HEK293 (cell line): ENCODE results near the gene KCNJ14.

Experiments
- CTCF ChIA-PET: fragments of 350-600 bp; formaldehyde crosslinking; extraction: SDS; loops from one replicate; lab custom pipeline; 2021; ENCODE audit warnings: antibody characterized with exemption; lab: Yijun Ruan, JAX
- POLR2A ChIA-PET: fragments of 300-600 bp; formaldehyde crosslinking; extraction: SDS; loops from one replicate; lab custom pipeline; 2020; ENCODE audit warnings: antibody characterized with exemption, inconsistent platforms; lab: Yijun Ruan, JAX
- H3K27ac ChIP-seq: fragments of 200-500 bp; sonication (Bioruptor generic); 2 replicates; pipeline ENCODE4 v1.5.1; 2014; ENCODE audit warnings: low read depth, low read length, control low read depth, inconsistent platforms; ENCODE audit errors: extremely low read depth
- H3K36me3 ChIP-seq, 2 experiments: fragments of 200-500 bp in 1 of 2; sonication (Bioruptor generic) in 1 of 2; 1 replicate in 1 of 2; 2 replicates in 1 of 2; pipeline ENCODE4 v1.5.1; 2014 to 2017; ENCODE audit warnings: inconsistent platforms in 2 of 2, low read length in 2 of 2; ENCODE audit not compliant: control insufficient read depth in 2 of 2, insufficient read depth in 1 of 2
- H3K4me1 ChIP-seq: fragments of 200-500 bp; sonication (Bioruptor generic); 2 replicates; pipeline ENCODE4 v1.5.1; 2014; ENCODE audit warnings: mild to moderate bottlenecking, low read length, inconsistent platforms; ENCODE audit not compliant: control insufficient read depth, insufficient read depth
- H3K4me3 ChIP-seq: 2 replicates; pipeline ENCODE4 v1.5.1; 2011; ENCODE audit warnings: low read depth, mild to moderate bottlenecking, control low read depth, low read length, moderate library complexity
- H3K9me3 ChIP-seq: fragments of 200-500 bp; sonication (Bioruptor generic); 2 replicates; pipeline ENCODE4 v1.5.1; 2014; ENCODE audit warnings: low read depth, low read length, inconsistent platforms; ENCODE audit not compliant: control insufficient read depth, insufficient read depth
- BCL11B ChIP-seq: fragments of 450-650 bp; formaldehyde crosslinking; IDR thresholded peaks from 2 replicates; pipeline ENCODE4 v1.5.1; 2016; ENCODE audit warnings: low read depth, missing biosample characterization, missing genetic modification characterization
- GLI4 ChIP-seq: fragments of 450-650 bp; formaldehyde crosslinking; IDR thresholded peaks from 2 replicates; pipeline ENCODE4 v1.5.1; 2016; ENCODE audit warnings: missing biosample characterization, missing genetic modification characterization
- GLIS1 ChIP-seq: fragments of 450-650 bp; formaldehyde crosslinking; IDR thresholded peaks from 2 replicates; pipeline ENCODE4 v1.5.1; 2016; ENCODE audit warnings: missing biosample characterization, missing genetic modification characterization
- HOXA7 ChIP-seq: sonication (generic); formaldehyde crosslinking; IDR thresholded peaks from 2 replicates; pipeline ENCODE4 v1.8.1; 2022; ENCODE audit warnings: missing genetic modification reagents, borderline replicate concordance
- IKZF3 ChIP-seq: fragments of 450-650 bp; IDR thresholded peaks from 2 replicates; pipeline ENCODE4 v1.5.0; 2018; ENCODE audit warnings: missing biosample characterization, mild to moderate bottlenecking, missing genetic modification characterization, moderate library complexity
- KLF1 ChIP-seq: fragments of 450-650 bp; formaldehyde crosslinking; IDR thresholded peaks from 2 replicates; pipeline ENCODE4 v1.5.1; 2016; ENCODE audit warnings: missing biosample characterization, missing genetic modification characterization
- PATZ1 ChIP-seq: fragments of 450-650 bp; formaldehyde crosslinking; IDR thresholded peaks from 2 replicates; pipeline ENCODE4 v1.5.1; 2016; ENCODE audit warnings: missing biosample characterization, missing genetic modification characterization
- PRDM1 ChIP-seq: fragments of 450-650 bp; formaldehyde crosslinking; IDR thresholded peaks from 2 replicates; pipeline ENCODE4; 2016; ENCODE audit warnings: missing biosample characterization, missing genetic modification characterization
- SP7 ChIP-seq: fragments of 450-650 bp; formaldehyde crosslinking; IDR thresholded peaks from 2 replicates; pipeline ENCODE4 v1.5.1; 2016; ENCODE audit warnings: missing biosample characterization, missing genetic modification characterization
- ZBTB17 ChIP-seq: fragments of 450-650 bp; formaldehyde crosslinking; IDR thresholded peaks from 2 replicates; pipeline ENCODE4 v1.5.1; 2016; ENCODE audit warnings: missing biosample characterization, missing genetic modification characterization
- ZFHX2 ChIP-seq: fragments of 450-650 bp; formaldehyde crosslinking; conservative IDR thresholded peaks from 2 replicates; pipeline ENCODE4 v1.5.1; 2016; ENCODE audit warnings: missing biosample characterization, missing genetic modification characterization
- ZNF138 ChIP-seq: fragments of 450-650 bp; formaldehyde crosslinking; IDR thresholded peaks from 2 replicates; pipeline ENCODE4 v1.5.1; 2016; ENCODE audit warnings: missing biosample characterization, missing genetic modification characterization, borderline replicate concordance
- ZNF157 ChIP-seq: fragments of 450-650 bp; formaldehyde crosslinking; IDR thresholded peaks from 2 replicates; pipeline ENCODE4 v1.5.1; 2016; ENCODE audit warnings: missing biosample characterization, missing genetic modification characterization
- ZNF335 ChIP-seq: fragments of 450-650 bp; formaldehyde crosslinking; conservative IDR thresholded peaks from 2 replicates; pipeline ENCODE4 v1.5.1; 2016; ENCODE audit warnings: missing biosample characterization, missing genetic modification characterization
- ZNF433 ChIP-seq: fragments of 450-650 bp; formaldehyde crosslinking; IDR thresholded peaks from 2 replicates; pipeline ENCODE4 v1.5.1; 2016; ENCODE audit warnings: missing biosample characterization, missing genetic modification characterization, low read depth
- ZNF596 ChIP-seq: fragments of 450-650 bp; IDR thresholded peaks from 2 replicates; pipeline ENCODE4 v1.5.0; 2018; ENCODE audit warnings: missing biosample characterization, mild to moderate bottlenecking, missing genetic modification characterization, moderate library complexity
- ZNF600 ChIP-seq: fragments of 450-650 bp; formaldehyde crosslinking; IDR thresholded peaks from 2 replicates; pipeline ENCODE4 v1.5.1; 2016; ENCODE audit warnings: missing biosample characterization, missing genetic modification characterization
- ZNF707 ChIP-seq: fragments of 450-650 bp; formaldehyde crosslinking; IDR thresholded peaks from 2 replicates; pipeline ENCODE4 v1.5.1; 2016; ENCODE audit warnings: missing biosample characterization, missing genetic modification characterization
- TF ChIP-seq, protein P1 (sequence below): fragments of 450-650 bp; formaldehyde crosslinking; IDR thresholded peaks from 2 replicates; pipeline ENCODE4 v1.5.1; 2017; ENCODE audit warnings: missing biosample characterization, missing genetic modification characterization
- TF ChIP-seq, protein P2 (sequence below): fragments of 450-650 bp; formaldehyde crosslinking; IDR thresholded peaks from 2 replicates; pipeline ENCODE4 v1.5.1; 2016; ENCODE audit warnings: missing biosample characterization, missing genetic modification characterization
- TF ChIP-seq, protein P3 (sequence below): fragments of 450-650 bp; formaldehyde crosslinking; IDR thresholded peaks from 2 replicates; pipeline ENCODE4 v1.5.1; 2016; ENCODE audit warnings: missing biosample characterization, missing genetic modification characterization

KCNJ14 gene

GRCh38 chr19:48421548-48421947 is 33.8 kb upstream of the KCNJ14 start:
- CTCF ChIA-PET, result no interaction called here

GRCh38 chr19:48424694-48425219 is 30.6 kb upstream of the KCNJ14 start:
- no peak overlapping the region; the same call in 1 of the 2 replicates for H3K4me3 ChIP-seq
- H3K36me3 ChIP-seq, result no peaks in the 10 kb centered on the region
- H3K4me1 ChIP-seq, result peaks cover 4% of the 10 kb centered on the region; the same call in 1 of the 2 replicates
- CTCF ChIA-PET, result no interaction called here
- TF ChIP-seq ZNF335 (tag by site-specific recombination) (peak; percentile 84), ZNF707 (tag by site-specific recombination) (no peak), ZBTB17 (peak; percentile 70), SP7 (tag by site-specific recombination) (0 out of 2 replicates have a peak, but pooled peaks have one; percentile 18), ZNF596 (tag by site-specific recombination) (no peak), ZFHX2 (tag by site-specific recombination) (peak; percentile 10; the same call in 1 of the 2 replicates), GLI4 (tag by site-specific recombination) (no peak), PRDM1 (tag by site-specific recombination) (peak; percentile 77), ZNF600 (tag by site-specific recombination) (0 out of 2 replicates have a peak, but pooled peaks have one; percentile 18), ZNF157 (no peak), PATZ1 (tag by site-specific recombination) (0 out of 2 replicates have a peak, but pooled peaks have one; percentile 51), GLIS1 (peak; percentile 22; the same call in 1 of the 2 replicates), BCL11B (tag by site-specific recombination) (no peak), IKZF3 (tag by site-specific recombination) (peak; percentile 47; the same call in 1 of the 2 replicates)
- TF ChIP-seq, protein P1, sequence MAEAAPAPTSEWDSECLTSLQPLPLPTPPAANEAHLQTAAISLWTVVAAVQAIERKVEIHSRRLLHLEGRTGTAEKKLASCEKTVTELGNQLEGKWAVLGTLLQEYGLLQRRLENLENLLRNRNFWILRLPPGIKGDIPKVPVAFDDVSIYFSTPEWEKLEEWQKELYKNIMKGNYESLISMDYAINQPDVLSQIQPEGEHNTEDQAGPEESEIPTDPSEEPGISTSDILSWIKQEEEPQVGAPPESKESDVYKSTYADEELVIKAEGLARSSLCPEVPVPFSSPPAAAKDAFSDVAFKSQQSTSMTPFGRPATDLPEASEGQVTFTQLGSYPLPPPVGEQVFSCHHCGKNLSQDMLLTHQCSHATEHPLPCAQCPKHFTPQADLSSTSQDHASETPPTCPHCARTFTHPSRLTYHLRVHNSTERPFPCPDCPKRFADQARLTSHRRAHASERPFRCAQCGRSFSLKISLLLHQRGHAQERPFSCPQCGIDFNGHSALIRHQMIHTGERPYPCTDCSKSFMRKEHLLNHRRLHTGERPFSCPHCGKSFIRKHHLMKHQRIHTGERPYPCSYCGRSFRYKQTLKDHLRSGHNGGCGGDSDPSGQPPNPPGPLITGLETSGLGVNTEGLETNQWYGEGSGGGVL (tag by site-specific recombination), result peak; percentile 60
- TF ChIP-seq, protein P2, sequence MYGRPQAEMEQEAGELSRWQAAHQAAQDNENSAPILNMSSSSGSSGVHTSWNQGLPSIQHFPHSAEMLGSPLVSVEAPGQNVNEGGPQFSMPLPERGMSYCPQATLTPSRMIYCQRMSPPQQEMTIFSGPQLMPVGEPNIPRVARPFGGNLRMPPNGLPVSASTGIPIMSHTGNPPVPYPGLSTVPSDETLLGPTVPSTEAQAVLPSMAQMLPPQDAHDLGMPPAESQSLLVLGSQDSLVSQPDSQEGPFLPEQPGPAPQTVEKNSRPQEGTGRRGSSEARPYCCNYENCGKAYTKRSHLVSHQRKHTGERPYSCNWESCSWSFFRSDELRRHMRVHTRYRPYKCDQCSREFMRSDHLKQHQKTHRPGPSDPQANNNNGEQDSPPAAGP (tag by site-specific recombination), result no peak
- TF ChIP-seq, protein P3, sequence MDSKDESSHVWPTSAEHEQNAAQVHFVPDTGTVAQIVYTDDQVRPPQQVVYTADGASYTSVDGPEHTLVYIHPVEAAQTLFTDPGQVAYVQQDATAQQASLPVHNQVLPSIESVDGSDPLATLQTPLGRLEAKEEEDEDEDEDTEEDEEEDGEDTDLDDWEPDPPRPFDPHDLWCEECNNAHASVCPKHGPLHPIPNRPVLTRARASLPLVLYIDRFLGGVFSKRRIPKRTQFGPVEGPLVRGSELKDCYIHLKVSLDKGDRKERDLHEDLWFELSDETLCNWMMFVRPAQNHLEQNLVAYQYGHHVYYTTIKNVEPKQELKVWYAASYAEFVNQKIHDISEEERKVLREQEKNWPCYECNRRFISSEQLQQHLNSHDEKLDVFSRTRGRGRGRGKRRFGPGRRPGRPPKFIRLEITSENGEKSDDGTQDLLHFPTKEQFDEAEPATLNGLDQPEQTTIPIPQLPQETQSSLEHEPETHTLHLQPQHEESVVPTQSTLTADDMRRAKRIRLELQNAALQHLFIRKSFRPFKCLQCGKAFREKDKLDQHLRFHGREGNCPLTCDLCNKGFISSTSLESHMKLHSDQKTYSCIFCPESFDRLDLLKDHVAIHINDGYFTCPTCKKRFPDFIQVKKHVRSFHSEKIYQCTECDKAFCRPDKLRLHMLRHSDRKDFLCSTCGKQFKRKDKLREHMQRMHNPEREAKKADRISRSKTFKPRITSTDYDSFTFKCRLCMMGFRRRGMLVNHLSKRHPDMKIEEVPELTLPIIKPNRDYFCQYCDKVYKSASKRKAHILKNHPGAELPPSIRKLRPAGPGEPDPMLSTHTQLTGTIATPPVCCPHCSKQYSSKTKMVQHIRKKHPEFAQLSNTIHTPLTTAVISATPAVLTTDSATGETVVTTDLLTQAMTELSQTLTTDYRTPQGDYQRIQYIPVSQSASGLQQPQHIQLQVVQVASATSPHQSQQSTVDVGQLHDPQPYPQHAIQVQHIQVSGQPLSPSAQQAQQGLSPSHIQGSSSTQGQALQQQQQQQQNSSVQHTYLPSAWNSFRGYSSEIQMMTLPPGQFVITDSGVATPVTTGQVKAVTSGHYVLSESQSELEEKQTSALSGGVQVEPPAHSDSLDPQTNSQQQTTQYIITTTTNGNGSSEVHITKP (tag by site-specific recombination), result peak; percentile 31; the same call in 1 of the 2 replicates
- POLR2A ChIA-PET, result interaction anchor here (1.0 kb wide), 1 partner anchor 93 kb away, joined by 7 read pairs; no protein-coding TSS in a partner anchor
- 0 out of 2 replicates have a peak overlapping the region, but pooled peaks have one; percentile 31 for H3K27ac ChIP-seq
- no peaks in the 10 kb centered on the region for H3K9me3 ChIP-seq

More at GRCh38 chr19:48421548-48421947, 33.8 kb upstream of the KCNJ14 start:
- H3K4me3 ChIP-seq, result no peak overlapping the region
- TF ChIP-seq ZNF433 (tag by site-specific recombination) (no peak), ZNF138 (tag by site-specific recombination) (no peak), KLF1 (peak; percentile 44; the same call in 1 of the 2 replicates), HOXA7 (CRISPR knock-in tag) (no peak)
- no peak overlapping the region for H3K27ac ChIP-seq
- no peaks in the 10 kb centered on the region for H3K9me3 ChIP-seq
- POLR2A ChIA-PET, result no interaction called here
- H3K36me3 ChIP-seq, result no peaks in the 10 kb centered on the region
- peaks cover 4% of the 10 kb centered on the region; the same call in 1 of the 2 replicates for H3K4me1 ChIP-seq
